HEK293 (cell line): ENCODE data around the gene DNAJC11.
A peak's percentile ranks its signal among the peaks of the same experiment; 100 is the strongest.

Experiments
- CTCF ChIP-seq: fragments of 450-650 bp; formaldehyde crosslinking; IDR thresholded peaks from 2 replicates; pipeline ENCODE4 v1.5.1; 2016; ENCODE audit warnings: missing biosample characterization, missing genetic modification characterization
- REPIN1 ChIP-seq: fragments of 450-650 bp; formaldehyde crosslinking; IDR thresholded peaks from 2 replicates; pipeline ENCODE4 v1.5.1; 2017; ENCODE audit warnings: missing biosample characterization, missing genetic modification characterization, low read depth
- ZFHX2 ChIP-seq: fragments of 450-650 bp; formaldehyde crosslinking; conservative IDR thresholded peaks from 2 replicates; pipeline ENCODE4 v1.5.1; 2016; ENCODE audit warnings: missing biosample characterization, missing genetic modification characterization
- ZNF391 ChIP-seq: fragments of 450-650 bp; formaldehyde crosslinking; IDR thresholded peaks from 2 replicates; pipeline ENCODE4 v1.5.1; 2016; ENCODE audit warnings: low read depth, missing biosample characterization, missing genetic modification characterization, borderline replicate concordance
- ZNF423 ChIP-seq: fragments of 450-650 bp; formaldehyde crosslinking; IDR thresholded peaks from 2 replicates; pipeline ENCODE4 v1.5.1; 2016; ENCODE audit warnings: missing biosample characterization, missing genetic modification characterization

GRCh38 chr1:6614929-6615785 lies 86.5 kb downstream of the DNAJC11 start:
- TF ChIP-seq ZNF423 (tag by site-specific recombination) = no peak
- TF ChIP-seq CTCF = no peak
- peak; percentile 77 for TF ChIP-seq ZFHX2 (tag by site-specific recombination)
- no peak for TF ChIP-seq ZNF391
- no peak for TF ChIP-seq REPIN1 (tag by site-specific recombination)
